Breast epithelium (tissue), 3 donors: ENCODE results near the gene GAN.

Experiments
- CTCF ChIP-seq, 3 donors: fragments of 450-650 bp; IDR thresholded peaks; one replicate each; pipeline ENCODE4 v1.5.1; 2016 to 2017; ENCODE audit warnings: antibody characterized with exemption in 3 of 3, mild to moderate bottlenecking in 3 of 3, moderate library complexity in 3 of 3
- POLR2A ChIP-seq: fragments of 450-650 bp; IDR thresholded peaks from one replicate; pipeline ENCODE4 v1.6.1; 2016; ENCODE audit warnings: antibody characterized with exemption, mild to moderate bottlenecking, moderate library complexity
- POLR2AphosphoS5 ChIP-seq, 3 donors: sonication (generic); formaldehyde crosslinking; IDR thresholded peaks; one replicate each; pipeline ENCODE4 v1.6.1; 2017; ENCODE audit warnings: antibody characterized with exemption in 3 of 3

- no peak for TF ChIP-seq CTCF (IDR thresholded peaks at IDR 0.05)
- TF ChIP-seq POLR2A, result no peak
- TF ChIP-seq POLR2AphosphoS5 (IDR thresholded peaks at IDR 0.05), result no peak
Measured at GRCh38 chr16:81321536-81321935, 6.8 kb downstream of the GAN start.
